ENCODE data around the gene PLA2G2F.

PLA2G2F gene

DNA sequence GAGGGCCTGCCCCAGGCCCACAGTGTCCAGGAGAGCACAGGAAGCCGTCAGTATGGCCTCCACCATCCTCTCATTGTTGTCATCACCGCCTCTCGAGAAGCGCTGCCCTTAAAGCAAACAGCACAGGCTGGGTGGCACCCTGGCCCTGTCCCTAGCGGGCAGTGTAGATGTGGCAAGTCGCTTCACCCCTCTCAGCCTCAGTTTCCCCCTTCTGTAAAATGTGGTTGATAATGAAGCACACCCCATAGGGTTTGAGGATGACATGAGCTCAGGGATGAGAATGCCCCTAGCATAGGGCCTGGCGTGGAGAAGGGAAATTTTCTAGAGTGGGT lies 13.4 kb downstream of the PLA2G2F start:
- Histone ChIP-seq H3K36me3 (ENCODE audit: control insufficient read depth, insufficient read depth, low read length) (no peaks in the 10 kb centered on the region), H3K9me3 (ENCODE audit: control insufficient read depth, low read length) (no peaks in the 10 kb centered on the region), H3K27ac (ENCODE audit: low read depth, low read length, severe bottlenecking) (no peak overlapping the region), H3K4me1 (ENCODE audit: control insufficient read depth, insufficient read depth, low read length, poor library complexity, severe bottlenecking) (peaks cover 6% of the 10 kb centered on the region), H3K4me3 (ENCODE audit: extremely low read depth, insufficient read depth, low read length, poor library complexity, severe bottlenecking) (no peak overlapping the region)
- whole genome bisulfite sequencing, 2 experiments (ENCODE audit: insufficient coverage in 2 of 2): 49 to 59% methylated on average over 4 to 5 of the region's 7 CpGs

DNA sequence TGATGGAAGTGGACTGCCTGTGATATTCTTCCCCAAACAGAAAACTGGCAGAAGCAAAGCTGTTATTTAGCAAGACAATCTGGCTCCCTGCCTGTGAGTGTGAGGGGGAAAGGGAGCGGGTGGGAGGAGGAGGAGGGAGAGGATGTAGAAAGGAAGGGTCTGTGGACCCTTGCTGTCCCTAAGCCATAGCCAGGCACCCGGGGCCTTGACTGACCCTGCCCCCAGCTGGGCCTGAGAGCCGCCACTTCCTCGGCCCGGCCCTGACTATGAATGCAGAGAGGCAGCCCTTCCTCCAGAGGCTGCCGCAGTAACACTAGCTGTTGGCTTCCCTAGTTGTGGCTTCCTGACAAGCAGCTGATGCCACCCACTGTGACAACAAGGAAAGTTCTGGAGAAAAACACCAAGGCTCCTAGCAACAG lies 13.9 kb downstream of the PLA2G2F start:
- Histone ChIP-seq H3K4me3 (ENCODE audit: extremely low read depth, insufficient read depth, low read length, poor library complexity, severe bottlenecking) (no peak overlapping the region), H3K36me3 (ENCODE audit: control insufficient read depth, insufficient read depth, low read length) (no peaks in the 10 kb centered on the region), H3K4me1 (ENCODE audit: control insufficient read depth, insufficient read depth, low read length, poor library complexity, severe bottlenecking) (peaks cover 6% of the 10 kb centered on the region), H3K9me3 (ENCODE audit: control insufficient read depth, low read length) (no peaks in the 10 kb centered on the region), H3K27ac (ENCODE audit: low read depth, low read length, severe bottlenecking) (peak overlapping the region; percentile 62)
- WGBS, 2 experiments (ENCODE audit: insufficient coverage in 2 of 2): 31 to 46% methylated on average over 4 to 5 of the region's 6 CpGs

DNA sequence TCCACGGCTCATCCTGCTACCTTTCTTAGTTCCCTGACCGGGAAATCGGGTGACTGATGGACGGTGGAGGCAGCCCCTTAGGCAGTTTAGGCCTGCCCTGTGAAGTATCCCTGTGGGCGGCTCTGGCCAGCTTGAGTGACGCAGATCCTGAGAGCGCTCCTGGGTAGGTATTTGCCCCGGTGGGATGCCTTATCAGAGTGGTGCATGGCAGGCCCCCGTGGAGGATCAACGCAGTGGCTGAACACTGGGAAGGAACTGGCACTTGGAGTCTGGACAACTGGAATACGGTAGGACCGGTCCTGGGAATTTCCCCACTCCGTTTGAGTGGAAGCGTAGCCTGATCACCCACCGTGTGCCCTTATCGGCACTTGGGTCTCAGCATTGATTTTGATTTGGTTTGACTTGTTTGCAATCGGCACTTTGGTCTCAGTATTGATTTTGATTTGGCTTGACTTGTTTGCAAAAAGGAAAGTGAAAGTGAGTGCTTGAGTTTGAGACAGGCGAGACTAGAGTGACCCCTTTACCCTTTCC lies 15.2 kb downstream of the PLA2G2F start:
- WGBS, 2 experiments (ENCODE audit: insufficient coverage in 2 of 2): 87 to 91% methylated on average over 17 of the region's 18 CpGs
- Histone ChIP-seq H3K4me3 (ENCODE audit: extremely low read depth, insufficient read depth, low read length, poor library complexity, severe bottlenecking) (no peak overlapping the region), H3K36me3 (ENCODE audit: control insufficient read depth, insufficient read depth, low read length) (no peaks in the 10 kb centered on the region), H3K9me3 (ENCODE audit: control insufficient read depth, low read length) (no peaks in the 10 kb centered on the region), H3K4me1 (ENCODE audit: control insufficient read depth, insufficient read depth, low read length, poor library complexity, severe bottlenecking) (peaks cover 6% of the 10 kb centered on the region), H3K27ac (ENCODE audit: low read depth, low read length, severe bottlenecking) (no peak overlapping the region)

- Histone ChIP-seq H3K27ac (ENCODE audit: low read depth, low read length, severe bottlenecking) (no peak overlapping the region), H3K36me3 (ENCODE audit: control insufficient read depth, insufficient read depth, low read length) (no peaks in the 10 kb centered on the region), H3K9me3 (ENCODE audit: control insufficient read depth, low read length) (peaks cover 23% of the 10 kb centered on the region), H3K4me1 (ENCODE audit: control insufficient read depth, insufficient read depth, low read length, poor library complexity, severe bottlenecking) (no peaks in the 10 kb centered on the region), H3K4me3 (ENCODE audit: extremely low read depth, insufficient read depth, low read length, poor library complexity, severe bottlenecking) (no peak overlapping the region)
- 88 to 93% methylated on average over 4 to 6 of the region's 7 CpGs for WGBS, 2 experiments (ENCODE audit: insufficient coverage in 2 of 2)
Measured at GRCh38 chr1:20158358-20159070, 19.4 kb downstream of the PLA2G2F start.

DNA sequence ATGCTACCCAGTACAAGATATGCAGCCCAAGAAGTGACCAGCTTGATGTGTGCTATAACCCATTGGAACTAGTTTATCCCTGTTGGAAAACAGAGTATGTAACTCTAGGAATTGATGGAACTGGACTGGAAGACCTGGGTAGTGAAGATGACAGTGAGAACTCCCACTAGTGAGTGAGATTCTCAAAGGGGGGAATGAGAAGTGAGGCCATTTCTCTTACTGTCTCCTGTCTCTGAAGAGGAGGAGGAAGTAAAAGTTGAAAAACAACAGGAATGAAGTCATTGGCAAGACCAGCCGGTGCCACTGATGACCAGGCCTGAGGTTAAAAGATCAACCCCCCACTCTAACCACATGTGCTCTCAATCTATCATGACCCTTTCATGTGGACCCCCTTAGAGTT lies 20.9 kb downstream of the PLA2G2F start:
- H3K4me3 ChIP-seq (ENCODE audit: extremely low read depth, insufficient read depth, low read length, poor library complexity, severe bottlenecking): no peak overlapping the region
- 57% methylated on average over 1 of the region's 1 CpG; no CpG with 5 or more reads in 1 of the 2 experiments for WGBS, 2 experiments (ENCODE audit: insufficient coverage in 2 of 2)
- peaks cover 23% of the 10 kb centered on the region for H3K9me3 ChIP-seq (ENCODE audit: control insufficient read depth, low read length)
- no peaks in the 10 kb centered on the region for H3K36me3 ChIP-seq (ENCODE audit: control insufficient read depth, insufficient read depth, low read length)
- no peaks in the 10 kb centered on the region for H3K4me1 ChIP-seq (ENCODE audit: control insufficient read depth, insufficient read depth, low read length, poor library complexity, severe bottlenecking)
- no peak overlapping the region for H3K27ac ChIP-seq (ENCODE audit: low read depth, low read length, severe bottlenecking)

- Histone ChIP-seq H3K27ac (ENCODE audit: low read depth, low read length, severe bottlenecking) (no peak overlapping the region), H3K4me3 (ENCODE audit: extremely low read depth, insufficient read depth, low read length, poor library complexity, severe bottlenecking) (no peak overlapping the region), H3K9me3 (ENCODE audit: control insufficient read depth, low read length) (peaks cover 20% of the 10 kb centered on the region), H3K4me1 (ENCODE audit: control insufficient read depth, insufficient read depth, low read length, poor library complexity, severe bottlenecking) (no peaks in the 10 kb centered on the region), H3K36me3 (ENCODE audit: control insufficient read depth, insufficient read depth, low read length) (no peaks in the 10 kb centered on the region)
- 93% methylated on average over 15 of the region's 15 CpGs for WGBS, 2 experiments (ENCODE audit: insufficient coverage in 2 of 2)
Measured at GRCh38 chr1:20164694-20165202, 25.6 kb downstream of the PLA2G2F start.

DNA sequence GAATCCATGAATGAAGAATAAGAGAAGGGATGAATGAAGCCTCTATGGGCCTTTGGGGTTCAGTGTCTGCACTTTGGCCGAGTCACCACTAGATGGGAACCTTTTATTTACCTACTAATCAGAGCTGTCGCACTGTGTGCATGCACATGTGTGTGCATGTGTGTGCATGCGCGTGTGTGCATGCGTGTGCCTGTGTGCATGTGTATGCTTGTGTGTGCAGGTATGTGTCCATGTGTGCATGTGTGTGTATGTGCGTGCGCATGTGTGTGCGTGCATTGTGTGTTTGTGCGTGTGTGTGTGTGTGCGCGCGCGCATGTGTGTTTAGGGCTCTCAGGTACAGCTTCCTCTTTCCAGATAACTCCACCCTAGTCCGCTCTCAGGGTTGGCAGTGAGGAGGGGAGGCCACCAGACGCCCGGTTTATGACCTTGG lies 26.4 kb downstream of the PLA2G2F start:
- H3K4me3 ChIP-seq (ENCODE audit: extremely low read depth, insufficient read depth, low read length, poor library complexity, severe bottlenecking): no peak overlapping the region
- H3K36me3 ChIP-seq (ENCODE audit: control insufficient read depth, insufficient read depth, low read length): no peaks in the 10 kb centered on the region
- peaks cover 12% of the 10 kb centered on the region for H3K9me3 ChIP-seq (ENCODE audit: control insufficient read depth, low read length)
- no peaks in the 10 kb centered on the region for H3K4me1 ChIP-seq (ENCODE audit: control insufficient read depth, insufficient read depth, low read length, poor library complexity, severe bottlenecking)
- 80 to 85% methylated on average over 1 to 2 of the region's 16 CpGs for WGBS, 2 experiments (ENCODE audit: insufficient coverage in 2 of 2)
- H3K27ac ChIP-seq (ENCODE audit: low read depth, low read length, severe bottlenecking): no peak overlapping the region

DNA sequence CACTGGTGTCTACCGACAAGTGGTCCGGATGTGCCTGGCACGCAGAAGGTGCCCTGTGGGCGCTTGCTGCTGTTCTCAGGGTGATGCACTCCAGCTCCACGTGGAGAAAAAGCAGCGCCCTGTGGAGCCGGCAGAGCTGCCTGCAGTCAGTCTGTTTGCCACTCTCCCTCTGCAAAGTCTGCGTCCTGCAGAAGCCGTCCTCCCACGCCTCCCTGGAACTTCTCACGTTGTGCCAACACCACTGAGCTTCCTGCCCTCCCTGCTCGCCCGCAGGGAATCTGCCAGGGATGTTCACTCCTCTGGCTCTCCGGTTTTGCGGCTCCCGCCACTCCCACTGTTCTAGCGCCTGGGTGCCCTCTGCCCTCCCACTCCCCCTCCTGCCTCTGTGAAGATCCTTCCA lies 26.9 kb downstream of the PLA2G2F start:
- no peak overlapping the region for H3K27ac ChIP-seq (ENCODE audit: low read depth, low read length, severe bottlenecking)
- H3K36me3 ChIP-seq (ENCODE audit: control insufficient read depth, insufficient read depth, low read length): no peaks in the 10 kb centered on the region
- no peak overlapping the region for H3K4me3 ChIP-seq (ENCODE audit: extremely low read depth, insufficient read depth, low read length, poor library complexity, severe bottlenecking)
- 81 to 84% methylated on average over 14 to 17 of the region's 17 CpGs for WGBS, 2 experiments (ENCODE audit: insufficient coverage in 2 of 2)
- H3K9me3 ChIP-seq (ENCODE audit: control insufficient read depth, low read length): peaks cover 7% of the 10 kb centered on the region
- no peaks in the 10 kb centered on the region for H3K4me1 ChIP-seq (ENCODE audit: control insufficient read depth, insufficient read depth, low read length, poor library complexity, severe bottlenecking)

GRCh38 chr1:20167126-20167525 lies 28.0 kb downstream of the PLA2G2F start:
- 90% methylated on average over 8 of the region's 8 CpGs for WGBS, 2 experiments (ENCODE audit: insufficient coverage in 2 of 2)
- no peaks in the 10 kb centered on the region for H3K36me3 ChIP-seq (ENCODE audit: control insufficient read depth, insufficient read depth, low read length)
- no peaks in the 10 kb centered on the region for H3K9me3 ChIP-seq (ENCODE audit: control insufficient read depth, low read length)
- no peak overlapping the region for H3K27ac ChIP-seq (ENCODE audit: low read depth, low read length, severe bottlenecking)
- H3K4me1 ChIP-seq (ENCODE audit: control insufficient read depth, insufficient read depth, low read length, poor library complexity, severe bottlenecking): no peaks in the 10 kb centered on the region
- no peak overlapping the region for H3K4me3 ChIP-seq (ENCODE audit: extremely low read depth, insufficient read depth, low read length, poor library complexity, severe bottlenecking)

- 89 to 96% methylated on average over 3 to 4 of the region's 9 CpGs for WGBS, 2 experiments (ENCODE audit: insufficient coverage in 2 of 2)
- Histone ChIP-seq H3K4me3 (ENCODE audit: extremely low read depth, insufficient read depth, low read length, poor library complexity, severe bottlenecking) (no peak overlapping the region), H3K9me3 (ENCODE audit: control insufficient read depth, low read length) (no peaks in the 10 kb centered on the region), H3K27ac (ENCODE audit: low read depth, low read length, severe bottlenecking) (no peak overlapping the region), H3K36me3 (ENCODE audit: control insufficient read depth, insufficient read depth, low read length) (no peaks in the 10 kb centered on the region), H3K4me1 (ENCODE audit: control insufficient read depth, insufficient read depth, low read length, poor library complexity, severe bottlenecking) (no peaks in the 10 kb centered on the region)
Measured at GRCh38 chr1:20168564-20169491, 29.7 kb downstream of the PLA2G2F start.
